K562 (cell line): ENCODE results near the gene PPARD. TPM values are rescaled to one million over a fixed set of nuclear protein-coding genes. Genes with fewer than 3 reads are reported as not detected.

ENCODE experiments used
- ATAC-seq: fragments of 200-7000 bp; cut with Tn5 transposase; 3 replicates; pipeline ENCODE4 v1.9.1; 2020; ENCODE audit warnings: moderate library complexity
- BruUV-seq: library from RNA; stranded (reverse); fragments of 400-500 nt; replicated peaks from 2 replicates; lab custom pipeline; 2021; lab: Mats Ljungman, UMichigan
- CTCF ChIA-PET: fragments of 300-600 bp; formaldehyde crosslinking; extraction: SDS; loops from one replicate; lab custom pipeline; 2021; ENCODE audit warnings: low intra/inter-chr PET ratio; lab: Yijun Ruan, JAX
- POLR2A ChIA-PET: fragments of 300-600, 350-650 bp; sonication (Branson Sonifier 250); formaldehyde crosslinking; extraction: SDS; loops from one replicate; lab custom pipeline; 2021; ENCODE audit warnings: antibody characterized with exemption, inconsistent platforms; lab: Yijun Ruan, JAX
- DNase-seq, 4 experiments: peaks; one replicate each; pipeline versions ENCODE4 v3.0.0 to v3.0.0-alpha.2; 2011 to 2018; ENCODE audit warnings: low spot score in 3 of 4, mixed read lengths in 3 of 4; ENCODE audit errors: extremely low read depth in 1 of 4
- FAIRE-seq: peaks from 2 replicates; lab custom pipeline; 2011; peaks lifted over from hg19 to GRCh38; lab: Jason Lieb, UNC
- H2AFZ ChIP-seq: 2 replicates; pipeline ENCODE4 v1.6.0; 2011; ENCODE audit warnings: low read depth, low read length, control low read depth, inconsistent platforms
- H3K27ac ChIP-seq: fragments of 200-600 bp; 3 replicates; pipeline ENCODE4 v1.8.0; 2011; ENCODE audit warnings: low read depth, mild to moderate bottlenecking, control low read depth, inconsistent platforms, low read length, moderate library complexity, mixed read lengths; ENCODE audit errors: extremely low read depth
- H3K27me3 ChIP-seq, 2 experiments: fragments of 300-600 bp in 1 of 2; 2 replicates in 1 of 2; 3 replicates in 1 of 2; pipeline versions ENCODE4 v1.6.0 to v1.8.0; 2011; ENCODE audit warnings: inconsistent platforms in 2 of 2, low read length in 2 of 2, mild to moderate bottlenecking in 1 of 2, mixed read lengths in 1 of 2, moderate library complexity in 1 of 2; ENCODE audit not compliant: control insufficient read depth in 2 of 2, insufficient read depth in 2 of 2
- H3K36me3 ChIP-seq: fragments of 300-600 bp; 3 replicates; pipeline ENCODE4 v1.8.0; 2011; ENCODE audit warnings: mild to moderate bottlenecking, low read length, inconsistent platforms; ENCODE audit not compliant: control insufficient read depth, insufficient read depth
- H3K4me1 ChIP-seq, 2 experiments: fragments of 200-600 bp in 1 of 2; replicated peaks in 1 of 2; 2 replicates in 1 of 2; 3 replicates in 1 of 2; pipeline versions ENCODE4 v1.5.1 to v1.8.0; 2011; ENCODE audit warnings: inconsistent platforms in 2 of 2, low read length in 2 of 2, mild to moderate bottlenecking in 1 of 2, mixed read lengths in 1 of 2, moderate library complexity in 1 of 2; ENCODE audit not compliant: control insufficient read depth in 2 of 2, insufficient read depth in 2 of 2
- H3K4me2 ChIP-seq: 2 replicates; pipeline ENCODE4 v1.6.1; 2011; ENCODE audit warnings: low read length, control low read depth, inconsistent platforms, mixed read lengths; ENCODE audit not compliant: insufficient read depth
- H3K4me3 ChIP-seq: fragments of 200-600 bp; sonication (generic), shearing (Covaris generic); 2 replicates; pipeline ENCODE4 v1.5.1; 2016; ENCODE audit warnings: control low read depth, inconsistent platforms
- H3K79me2 ChIP-seq: fragments of 200-600 bp; 3 replicates; pipeline ENCODE4 v1.8.0; 2011; ENCODE audit warnings: low read length, inconsistent platforms; ENCODE audit not compliant: control insufficient read depth, insufficient read depth
- H3K9ac ChIP-seq, 2 experiments: 2 replicates each; pipeline versions ENCODE4 v1.6.0 to v1.6.1; 2011; ENCODE audit warnings: low read depth in 2 of 2, low read length in 2 of 2, control low read depth in 1 of 2, inconsistent platforms in 1 of 2, mild to moderate bottlenecking in 1 of 2, mixed read lengths in 1 of 2; ENCODE audit not compliant: insufficient read depth in 1 of 2
- H3K9me1 ChIP-seq: one replicate; pipeline ENCODE4 v1.6.0; 2011; ENCODE audit warnings: inconsistent platforms, mild to moderate bottlenecking, low read length, moderate library complexity; ENCODE audit not compliant: control insufficient read depth, insufficient read depth
- H3K9me3 ChIP-seq: replicated peaks from 2 replicates; pipeline ENCODE4 v1.5.1; 2011; ENCODE audit warnings: low read depth, low read length, inconsistent platforms; ENCODE audit not compliant: control insufficient read depth, insufficient read depth
- H4K20me1 ChIP-seq: replicated peaks from 2 replicates; pipeline ENCODE4 v1.6.1; 2011; ENCODE audit warnings: low read length, inconsistent platforms, mixed read lengths; ENCODE audit not compliant: control insufficient read depth, insufficient read depth
- ESRRB ChIP-seq: fragments of 250-450 bp; sonication (Bioruptor Pico); IDR thresholded peaks from 2 replicates; pipeline ENCODE4 v1.5.0; 2020; ENCODE audit warnings: mild to moderate bottlenecking, moderate library complexity, borderline replicate concordance
- FOXJ3 ChIP-seq: sonication (generic); formaldehyde crosslinking; IDR thresholded peaks from 2 replicates; pipeline ENCODE4 v1.4.0; 2020; ENCODE audit warnings: mild to moderate bottlenecking, missing genetic modification reagents
- FOXK2 ChIP-seq, 2 experiments: fragments of 450-650 bp; IDR thresholded peaks in 1 of 2; conservative IDR thresholded peaks in 1 of 2; 2 replicates each; pipeline ENCODE4 v1.6.1; 2016; ENCODE audit warnings: low read depth in 2 of 2, mild to moderate bottlenecking in 1 of 2
- KLF16 ChIP-seq: IDR thresholded peaks from 2 replicates; pipeline ENCODE4 v1.6.1; 2016; ENCODE audit warnings: antibody characterized with exemption
- RAD21 ChIP-seq, 2 experiments: fragments of 250-450 bp in 1 of 2; fragments of 450-650 bp in 1 of 2; sonication (Bioruptor Pico) in 1 of 2; formaldehyde crosslinking in 1 of 2; IDR thresholded peaks in 1 of 2; conservative IDR thresholded peaks in 1 of 2; 2 replicates each; pipeline versions ENCODE4 v1.4.0 to v1.8.0; 2020 to 2022; ENCODE audit warnings: mild to moderate bottlenecking in 2 of 2, moderate library complexity in 1 of 2
- SETDB1 ChIP-seq: IDR thresholded peaks from one replicate; pipeline ENCODE4 v1.6.1; 2012; ENCODE audit warnings: low read length, control low read depth, inconsistent platforms
- ZC3H8 ChIP-seq: fragments of 450-650 bp; IDR thresholded peaks from 2 replicates; pipeline ENCODE4 v1.6.1; 2017
- ZFP36 ChIP-seq: fragments of 150-350 bp; IDR thresholded peaks from 2 replicates; pipeline ENCODE4 v1.6.1; 2018; ENCODE audit warnings: low read length, low read depth; ENCODE audit not compliant: partially characterized antibody
- WGBS: fragments of 100-300 bp; shearing (Covaris generic); methylation state at CpG from one replicate; pipeline ENCODE4 v1.1.6; 2016; ENCODE audit warnings: low coverage, mixed read lengths; ENCODE audit not compliant: insufficient coverage; ENCODE audit errors: missing lambda C conversion rate; 5-methylcytosine and 5-hydroxymethylcytosine counted together
- in situ Hi-C: fragments of 300-500 bp; cut with MboI; formaldehyde crosslinking; loops from 4 replicates; pipeline ENCODE4 v1.15.0; 2018; ENCODE audit warnings: inconsistent platforms, mixed read lengths
- intact Hi-C: fragments of 100-400 bp; cut with micrococcal nuclease; formaldehyde crosslinking; loops from 2 replicates; pipeline ENCODE4 v1.14.2; 2022
- polyA plus RNA-seq, 8 experiments: library from polyadenylated mRNA; depleted of rRNA in 4 of 8; stranded (reverse) in 5 of 8; unstranded in 3 of 8; fragments of >200 nt; fragmentation: Nextera tagmentation in 2 of 8; fragmentation: Illumina TruSeq in 1 of 8; extraction: Ambion mirVana in 2 of 8; extraction: Trizol in 1 of 8; gene quantifications; 2 replicates each; pipeline versions ENCODE4 v1.2.1 to v1.2.3, GENCODE V29; 2011 to 2014; ENCODE audit warnings: inconsistent platforms in 1 of 8, missing spikeins in 1 of 8
- total RNA-seq, 7 experiments: library from RNA; depleted of rRNA in 6 of 7; stranded (reverse); fragments of >200 nt in 6 of 7; fragmentation: Illumina TruSeq in 2 of 7; extraction: Trizol in 2 of 7; gene quantifications; 2 replicates each; pipeline versions ENCODE4 v1.2.1 to v1.2.3, GENCODE V29; 2011 to 2021; ENCODE audit warnings: low replicate concordance in 1 of 7
- TF ChIP-seq, protein P1 (sequence below): fragments of 150-350 bp; IDR thresholded peaks from 2 replicates; pipeline ENCODE4 v1.6.1; 2014; ENCODE audit warnings: low read depth, mild to moderate bottlenecking, low read length, borderline replicate concordance
- TF ChIP-seq, protein P2 (sequence below): fragments of 450-650 bp; IDR thresholded peaks from 2 replicates; pipeline ENCODE4 v1.6.1; 2016
- TF ChIP-seq, protein P3 (sequence below): sonication (generic); formaldehyde crosslinking; IDR thresholded peaks from 2 replicates; pipeline ENCODE4 v1.9.0; 2022; ENCODE audit warnings: mild to moderate bottlenecking, missing genetic modification reagents
- TF ChIP-seq, protein P4 (sequence below), 3 experiments: IDR thresholded peaks in 2 of 3; conservative IDR thresholded peaks in 1 of 3; 2 replicates each; pipeline ENCODE4 v1.5.1; 2011 to 2012; ENCODE audit warnings: low read length in 3 of 3, mild to moderate bottlenecking in 3 of 3, control low read depth in 2 of 3, improper control_type of control experiment in 1 of 3, inconsistent platforms in 1 of 3, low read depth in 1 of 3, mixed read lengths in 1 of 3, moderate library complexity in 1 of 3; ENCODE audit not compliant: insufficient read depth in 2 of 3

Gene PPARD
- total and polyA plus RNA-seq, 9 of the 15 experiments (the other 6 are each of a cell fraction or from before 2014, with no cell fraction given) = 0.14 to 13.2 (median 3.8) TPM

DNA sequence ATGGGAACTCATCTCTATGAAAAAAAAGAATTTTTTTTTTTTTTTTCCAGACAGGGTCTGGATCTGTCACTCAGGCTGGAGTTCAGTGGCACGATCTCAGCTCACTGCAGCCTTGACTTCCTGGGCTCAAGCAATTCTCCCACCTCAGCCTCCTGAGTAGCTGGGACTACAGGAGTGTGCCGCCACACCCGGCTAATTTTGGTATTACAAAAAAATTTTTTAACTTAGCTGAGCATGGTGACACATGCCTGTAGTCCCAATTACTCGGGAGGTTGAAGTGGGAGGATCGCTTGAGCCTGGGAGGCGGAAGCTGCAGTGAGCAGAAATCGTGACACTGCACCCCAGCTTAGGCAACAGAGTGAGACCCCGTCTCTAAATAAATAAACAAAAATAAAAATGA lies 37.2 kb upstream of the PPARD start:
- ChIA-PET CTCF (no interaction called here), POLR2A (interaction anchor here (0.9 to 1.2 kb wide), 4 partner anchors 18 to 146 kb away, joined by 3 to 4 read pairs (median 4); no protein-coding TSS in a partner anchor)
- FAIRE-seq (no peak), ATAC-seq (peak; percentile 77), DNase-seq (peak in 1 of 4 experiments; percentile 71)
- Histone ChIP-seq H3K27me3 (no peaks in the 10 kb centered on the region), H3K9me3 (no peaks in the 10 kb centered on the region), H3K4me1 (peaks cover 19 to 20% of the 10 kb centered on the region in 2 experiments), H4K20me1 (0 out of 2 replicates have a peak, but pooled peaks cover 4% of the 10 kb centered on the region), H3K79me2 (no peaks in the 10 kb centered on the region; the same call in 2 of the 3 replicates), H2AFZ (no peak overlapping the region), H3K4me3 (no peak overlapping the region), H3K4me2 (no peak overlapping the region), H3K9me1 (no peaks in the 10 kb centered on the region), H3K36me3 (peaks cover 6% of the 10 kb centered on the region; the same call in 1 of the 3 replicates), H3K9ac (no peak overlapping the region), H3K27ac (no peak overlapping the region)
- in situ Hi-C loops = loop anchor here (10.0 kb wide), 1 partner anchor 150 kb away; the partner anchor contains the start of gene FANCE
- 36% methylated on average over 8 of the region's 8 CpGs for WGBS
- BruUV-seq = no TSS peak
- intact Hi-C loops = no loop called here
- TF ChIP-seq KLF16 (no peak), FOXJ3 (no peak), SETDB1 (no peak), ZC3H8 (no peak), ZFP36 (no peak), RAD21 (CRISPR knock-in tag; conservative IDR thresholded peaks at IDR 0.05 in 1 of 2, IDR thresholded peaks at IDR 0.05 in 1 of 2) (peak in 1 of 2 experiments; percentile 20; a peak in 1 of 4 replicates), FOXK2 (conservative IDR thresholded peaks at IDR 0.05 in 1 of 2, IDR thresholded peaks at IDR 0.05 in 1 of 2; ENCODE audit: low read depth in 2 of 2) (no peak), ESRRB (CRISPR knock-in tag) (no peak)
- TF ChIP-seq, protein P1, sequence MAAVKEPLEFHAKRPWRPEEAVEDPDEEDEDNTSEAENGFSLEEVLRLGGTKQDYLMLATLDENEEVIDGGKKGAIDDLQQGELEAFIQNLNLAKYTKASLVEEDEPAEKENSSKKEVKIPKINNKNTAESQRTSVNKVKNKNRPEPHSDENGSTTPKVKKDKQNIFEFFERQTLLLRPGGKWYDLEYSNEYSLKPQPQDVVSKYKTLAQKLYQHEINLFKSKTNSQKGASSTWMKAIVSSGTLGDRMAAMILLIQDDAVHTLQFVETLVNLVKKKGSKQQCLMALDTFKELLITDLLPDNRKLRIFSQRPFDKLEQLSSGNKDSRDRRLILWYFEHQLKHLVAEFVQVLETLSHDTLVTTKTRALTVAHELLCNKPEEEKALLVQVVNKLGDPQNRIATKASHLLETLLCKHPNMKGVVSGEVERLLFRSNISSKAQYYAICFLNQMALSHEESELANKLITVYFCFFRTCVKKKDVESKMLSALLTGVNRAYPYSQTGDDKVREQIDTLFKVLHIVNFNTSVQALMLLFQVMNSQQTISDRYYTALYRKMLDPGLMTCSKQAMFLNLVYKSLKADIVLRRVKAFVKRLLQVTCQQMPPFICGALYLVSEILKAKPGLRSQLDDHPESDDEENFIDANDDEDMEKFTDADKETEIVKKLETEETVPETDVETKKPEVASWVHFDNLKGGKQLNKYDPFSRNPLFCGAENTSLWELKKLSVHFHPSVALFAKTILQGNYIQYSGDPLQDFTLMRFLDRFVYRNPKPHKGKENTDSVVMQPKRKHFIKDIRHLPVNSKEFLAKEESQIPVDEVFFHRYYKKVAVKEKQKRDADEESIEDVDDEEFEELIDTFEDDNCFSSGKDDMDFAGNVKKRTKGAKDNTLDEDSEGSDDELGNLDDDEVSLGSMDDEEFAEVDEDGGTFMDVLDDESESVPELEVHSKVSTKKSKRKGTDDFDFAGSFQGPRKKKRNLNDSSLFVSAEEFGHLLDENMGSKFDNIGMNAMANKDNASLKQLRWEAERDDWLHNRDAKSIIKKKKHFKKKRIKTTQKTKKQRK = 0 out of 2 replicates have a peak, but pooled peaks have one; percentile 8
- TF ChIP-seq, protein P2, sequence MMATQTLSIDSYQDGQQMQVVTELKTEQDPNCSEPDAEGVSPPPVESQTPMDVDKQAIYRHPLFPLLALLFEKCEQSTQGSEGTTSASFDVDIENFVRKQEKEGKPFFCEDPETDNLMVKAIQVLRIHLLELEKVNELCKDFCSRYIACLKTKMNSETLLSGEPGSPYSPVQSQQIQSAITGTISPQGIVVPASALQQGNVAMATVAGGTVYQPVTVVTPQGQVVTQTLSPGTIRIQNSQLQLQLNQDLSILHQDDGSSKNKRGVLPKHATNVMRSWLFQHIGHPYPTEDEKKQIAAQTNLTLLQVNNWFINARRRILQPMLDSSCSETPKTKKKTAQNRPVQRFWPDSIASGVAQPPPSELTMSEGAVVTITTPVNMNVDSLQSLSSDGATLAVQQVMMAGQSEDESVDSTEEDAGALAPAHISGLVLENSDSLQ = peak; percentile 51; the same call in 1 of the 2 replicates
- TF ChIP-seq, protein P3, sequence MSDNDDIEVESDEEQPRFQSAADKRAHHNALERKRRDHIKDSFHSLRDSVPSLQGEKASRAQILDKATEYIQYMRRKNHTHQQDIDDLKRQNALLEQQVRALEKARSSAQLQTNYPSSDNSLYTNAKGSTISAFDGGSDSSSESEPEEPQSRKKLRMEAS (CRISPR knock-in tag) = peak; percentile 34; the same call in 1 of the 2 replicates
- TF ChIP-seq, protein P4, sequence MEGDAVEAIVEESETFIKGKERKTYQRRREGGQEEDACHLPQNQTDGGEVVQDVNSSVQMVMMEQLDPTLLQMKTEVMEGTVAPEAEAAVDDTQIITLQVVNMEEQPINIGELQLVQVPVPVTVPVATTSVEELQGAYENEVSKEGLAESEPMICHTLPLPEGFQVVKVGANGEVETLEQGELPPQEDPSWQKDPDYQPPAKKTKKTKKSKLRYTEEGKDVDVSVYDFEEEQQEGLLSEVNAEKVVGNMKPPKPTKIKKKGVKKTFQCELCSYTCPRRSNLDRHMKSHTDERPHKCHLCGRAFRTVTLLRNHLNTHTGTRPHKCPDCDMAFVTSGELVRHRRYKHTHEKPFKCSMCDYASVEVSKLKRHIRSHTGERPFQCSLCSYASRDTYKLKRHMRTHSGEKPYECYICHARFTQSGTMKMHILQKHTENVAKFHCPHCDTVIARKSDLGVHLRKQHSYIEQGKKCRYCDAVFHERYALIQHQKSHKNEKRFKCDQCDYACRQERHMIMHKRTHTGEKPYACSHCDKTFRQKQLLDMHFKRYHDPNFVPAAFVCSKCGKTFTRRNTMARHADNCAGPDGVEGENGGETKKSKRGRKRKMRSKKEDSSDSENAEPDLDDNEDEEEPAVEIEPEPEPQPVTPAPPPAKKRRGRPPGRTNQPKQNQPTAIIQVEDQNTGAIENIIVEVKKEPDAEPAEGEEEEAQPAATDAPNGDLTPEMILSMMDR (IDR thresholded peaks at IDR 0.05 in 2 of 3, conservative IDR thresholded peaks at IDR 0.05 in 1 of 3; ENCODE audit: insufficient read depth in 2 of 3, low read depth in 1 of 3, low read length in 3 of 3) = peak; percentile 40 to 55 (median 41); a peak in 4 of 6 replicates
